Raji (cell line): ENCODE data around the gene SPACA9.

Experiments
- POLR2A ChIP-seq: IDR thresholded peaks from 2 replicates; pipeline ENCODE4 v1.6.1; 2011; ENCODE audit warnings: low read depth, low read length, control low read depth; ENCODE audit not compliant: insufficient read depth

SPACA9 gene

GRCh38 chr9:132855904-132856303 is 22.8 kb upstream of the SPACA9 start:
- TF ChIP-seq POLR2A, result no peak

GRCh38 chr9:132857031-132857430 is 21.7 kb upstream of the SPACA9 start:
- no peak for TF ChIP-seq POLR2A

DNA sequence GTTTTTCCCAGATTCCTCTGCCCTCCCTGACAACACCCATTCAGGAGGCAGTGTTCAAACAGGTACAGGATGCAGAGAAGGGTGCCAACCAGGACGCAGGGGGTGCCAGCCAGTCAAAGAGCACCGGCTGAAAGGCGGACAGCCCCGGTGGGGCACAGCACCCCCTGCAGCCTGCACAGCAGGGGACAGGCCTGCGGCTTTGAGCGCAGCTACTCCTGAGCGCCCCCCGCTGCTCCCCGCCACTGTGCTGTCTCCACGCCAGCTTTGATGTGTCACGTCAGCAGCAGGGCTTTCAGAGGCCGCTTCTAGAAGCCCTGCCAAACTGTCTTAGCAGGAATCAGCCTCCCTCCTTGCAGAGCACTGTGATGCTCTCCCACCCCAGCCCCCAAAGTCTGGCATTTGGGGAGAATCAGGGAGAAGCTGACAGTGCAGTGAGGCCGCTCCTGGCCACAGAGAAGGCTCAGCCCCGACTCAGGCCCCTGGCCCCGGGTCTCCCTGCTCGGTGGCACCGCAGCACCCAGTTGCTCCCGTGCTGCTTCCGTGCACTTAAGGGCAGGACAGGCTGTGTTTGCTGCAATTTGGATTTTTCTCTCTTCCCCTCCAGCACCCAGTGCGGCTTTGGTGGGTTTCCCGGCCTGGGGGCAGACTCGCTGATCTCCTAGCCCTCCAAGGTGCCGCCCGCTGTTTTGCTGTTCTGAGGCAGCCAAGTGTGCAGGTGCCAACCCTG is 20.9 kb upstream of the SPACA9 start:
- TF ChIP-seq POLR2A, result no peak

GRCh38 chr9:132858751-132859150 is 19.9 kb upstream of the SPACA9 start:
- no peak for TF ChIP-seq POLR2A

GRCh38 chr9:132861666-132862065 is 17.0 kb upstream of the SPACA9 start:
- no peak for TF ChIP-seq POLR2A

GRCh38 chr9:132862533-132862932 is 16.2 kb upstream of the SPACA9 start:
- TF ChIP-seq POLR2A, result no peak

DNA sequence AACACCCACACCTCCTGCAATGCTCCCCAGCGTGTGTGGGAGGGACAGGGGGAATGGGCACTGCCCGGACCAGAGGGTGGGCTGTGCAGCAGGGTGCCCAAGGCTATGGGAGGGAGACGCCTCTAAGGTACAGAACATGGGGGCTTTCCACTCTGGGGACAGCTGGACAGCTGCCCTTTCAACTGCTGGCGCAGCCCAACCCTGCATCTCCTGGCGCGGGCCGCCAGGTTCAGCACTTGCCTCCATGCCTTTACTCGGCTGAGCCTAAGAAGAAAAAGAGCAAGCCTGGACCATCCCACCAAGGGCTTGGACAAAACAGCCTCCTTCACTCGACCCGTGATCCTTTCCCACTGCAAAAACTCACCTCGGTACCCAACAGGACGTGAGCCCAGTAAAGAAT is 15.6 kb upstream of the SPACA9 start:
- TF ChIP-seq POLR2A, result no peak

DNA sequence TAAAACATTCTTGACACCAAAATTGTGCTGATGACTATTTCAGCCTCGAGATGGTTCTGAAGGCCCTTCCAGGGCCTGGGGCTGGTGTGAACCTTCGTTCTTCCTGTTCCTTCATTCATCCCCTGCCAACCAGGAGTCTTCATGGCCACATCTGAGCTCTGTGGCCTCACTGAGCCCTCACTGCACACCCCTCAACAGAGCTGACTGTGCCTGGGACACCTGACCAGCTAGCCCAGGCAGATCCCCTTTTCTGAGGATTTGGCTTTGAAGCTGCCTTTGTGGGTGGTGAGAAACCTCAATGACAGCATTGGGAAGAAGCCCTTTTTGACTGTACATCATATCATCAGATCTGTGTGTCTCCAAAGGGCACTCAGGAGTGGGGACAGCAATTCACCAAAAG is 14.4 kb upstream of the SPACA9 start:
- TF ChIP-seq POLR2A, result no peak

- no peak for TF ChIP-seq POLR2A
Measured at GRCh38 chr9:132864691-132865090, 14.0 kb upstream of the SPACA9 start.

DNA sequence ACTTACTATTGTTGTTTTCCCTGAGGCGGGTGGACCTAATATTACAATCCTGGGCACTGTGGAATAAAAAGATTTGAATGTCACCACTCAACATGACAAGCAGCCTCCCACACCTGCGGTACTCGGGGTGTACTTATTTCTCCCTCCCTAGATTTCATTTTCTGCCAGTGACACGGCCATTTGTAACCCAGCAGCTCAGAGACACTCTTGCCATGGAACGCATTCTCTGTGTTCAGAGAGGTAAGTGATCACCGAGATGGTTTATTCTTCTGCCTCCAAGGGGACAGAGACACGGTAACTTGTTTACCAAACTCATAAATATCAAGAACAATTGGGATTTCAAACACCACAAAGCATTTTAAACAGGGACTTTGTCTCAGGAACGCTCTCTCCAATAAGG is 11.8 kb upstream of the SPACA9 start:
- TF ChIP-seq POLR2A, result no peak

DNA sequence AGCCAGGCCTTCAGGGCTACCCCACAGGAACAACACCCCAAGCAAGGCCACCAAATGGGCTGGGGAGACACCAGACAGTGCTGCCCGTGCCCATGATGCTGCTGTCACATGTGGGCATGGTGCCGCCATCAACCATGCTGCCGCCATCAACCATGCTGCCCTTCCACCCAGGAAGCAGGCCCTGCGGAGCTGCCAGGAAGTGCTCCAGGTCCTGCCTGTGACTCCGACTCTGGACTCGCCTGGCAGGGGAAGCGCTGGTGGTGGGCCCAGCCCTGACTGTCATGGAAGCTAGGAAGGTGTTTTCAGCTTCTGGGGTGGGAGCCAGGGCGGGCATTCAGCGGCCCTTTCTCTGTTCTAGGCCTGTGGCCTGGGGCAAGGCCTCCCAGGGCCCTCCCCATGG is 9.4 kb upstream of the SPACA9 start:
- no peak for TF ChIP-seq POLR2A

DNA sequence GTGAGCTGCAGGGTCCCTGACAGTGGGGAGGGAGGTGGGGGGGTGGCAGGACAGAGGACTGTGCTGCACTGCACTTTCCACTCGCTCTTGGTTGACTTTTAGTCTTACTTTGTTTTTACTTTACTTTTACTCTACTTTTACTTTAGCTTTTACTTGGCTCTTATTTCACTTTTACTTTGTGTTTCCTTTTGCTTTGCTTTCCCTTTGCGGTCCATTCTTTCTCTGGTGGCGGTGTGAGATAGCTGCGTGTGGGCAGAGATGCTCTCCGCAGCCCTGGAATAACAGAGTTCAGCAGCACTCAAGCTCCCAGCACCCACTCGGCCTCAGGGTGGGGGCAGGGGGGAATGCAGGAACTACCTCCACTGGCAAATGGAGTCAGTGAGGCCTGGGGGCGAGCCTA is 5.3 kb upstream of the SPACA9 start:
- no peak for TF ChIP-seq POLR2A

- no peak for TF ChIP-seq POLR2A
Measured at GRCh38 chr9:132875159-132875558, 3.5 kb upstream of the SPACA9 start.

- TF ChIP-seq POLR2A, result no peak
Measured at GRCh38 chr9:132876849-132877248, 1.8 kb upstream of the SPACA9 start.

GRCh38 chr9:132877458-132877823 is 1.3 kb upstream of the SPACA9 start:
- no peak for TF ChIP-seq POLR2A

DNA sequence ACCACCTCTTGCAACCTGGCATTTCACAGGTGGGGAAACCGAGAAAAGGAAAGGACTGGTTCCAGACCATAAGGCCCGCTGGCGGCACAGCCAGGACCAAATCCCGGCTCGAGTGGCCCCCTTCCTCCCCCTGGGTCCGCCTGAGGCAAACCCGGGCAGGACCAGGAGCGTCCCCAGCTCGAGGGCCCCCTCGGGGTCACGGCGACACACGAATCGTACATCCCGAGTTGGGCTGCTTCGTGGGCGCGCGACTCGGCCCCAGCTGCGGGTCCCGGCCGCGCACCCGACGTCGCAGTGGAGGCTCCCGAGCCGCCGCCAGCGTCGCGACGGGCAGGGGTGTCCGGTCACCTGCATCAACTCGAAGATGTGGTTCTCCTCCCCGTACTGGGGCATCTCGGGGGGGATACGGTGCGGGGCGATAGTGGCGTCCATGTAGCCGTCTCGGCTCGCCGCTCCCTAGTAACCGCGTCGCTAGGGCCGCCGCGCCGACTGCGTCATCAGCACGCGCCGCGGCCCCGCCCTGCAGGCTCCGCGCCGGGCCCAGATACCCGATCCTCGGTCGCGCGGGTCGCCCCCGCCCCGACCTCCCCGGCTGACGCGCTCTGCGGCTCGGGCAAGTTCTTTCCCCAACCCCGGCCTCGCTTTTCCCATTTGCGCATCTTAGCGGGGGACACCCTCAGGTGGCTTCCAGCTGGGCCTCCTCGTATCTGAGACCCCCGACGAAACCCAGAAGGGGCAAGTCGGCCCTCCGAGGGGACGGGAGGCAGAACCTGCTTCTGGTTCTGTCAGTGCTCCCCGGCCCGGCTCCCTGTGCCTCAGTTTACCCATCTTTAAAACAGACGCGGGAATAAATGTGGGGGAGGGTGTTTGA is 639 bp upstream of the SPACA9 start, which contains the start of gene AK8:
AK8 (minus strand) TSS at position 461 of the 871 bp plus-strand sequence; CDS start at position 432, 29 bp downstream.
- peak; percentile 58 for TF ChIP-seq POLR2A
